22Rv1 (cell line): ENCODE measurements around the gene MED26.
"Not testable (repeated sequence)": the region's sequence is repeated elsewhere in the genome, so short reads cannot be mapped to it uniquely, and the experiment has no call there.

Experiments
- H3K27ac ChIP-seq: fragments of 450-650 bp; 2 replicates; pipeline ENCODE4 v1.5.1; 2017
- CTCF ChIP-seq: fragments of 450-650 bp; IDR thresholded peaks from 2 replicates; pipeline ENCODE4 v1.5.1; 2017; ENCODE audit warnings: mild to moderate bottlenecking
- ZFX ChIP-seq: fragments of 450-650 bp; IDR thresholded peaks from 2 replicates; pipeline ENCODE4 v1.6.1; 2017; ENCODE audit warnings: antibody characterized with exemption, borderline replicate concordance

The MED26 gene

GRCh38 chr19:16628183-16628983 lies at the start of gene MED26:
TSS of gene MED26 (minus strand) at chr19:16628204. CDS start at chr19:16627943, 261 bp downstream.
- TF ChIP-seq CTCF (0 out of 2 replicates have a peak, but pooled peaks have one; percentile 1), ZFX (no peak)
- peak within 1 kb of the TSS; percentile 96 for H3K27ac ChIP-seq

- TF ChIP-seq CTCF (no peak), ZFX (no peak)
- no peak overlapping the region for H3K27ac ChIP-seq
Measured at GRCh38 chr19:16677055-16677454, 49.1 kb upstream of the MED26 start.

- TF ChIP-seq ZFX (no peak), CTCF (no peak)
- H3K27ac ChIP-seq, result no peak overlapping the region
Measured at GRCh38 chr19:16676101-16676798, 48.2 kb upstream of the MED26 start.

DNA sequence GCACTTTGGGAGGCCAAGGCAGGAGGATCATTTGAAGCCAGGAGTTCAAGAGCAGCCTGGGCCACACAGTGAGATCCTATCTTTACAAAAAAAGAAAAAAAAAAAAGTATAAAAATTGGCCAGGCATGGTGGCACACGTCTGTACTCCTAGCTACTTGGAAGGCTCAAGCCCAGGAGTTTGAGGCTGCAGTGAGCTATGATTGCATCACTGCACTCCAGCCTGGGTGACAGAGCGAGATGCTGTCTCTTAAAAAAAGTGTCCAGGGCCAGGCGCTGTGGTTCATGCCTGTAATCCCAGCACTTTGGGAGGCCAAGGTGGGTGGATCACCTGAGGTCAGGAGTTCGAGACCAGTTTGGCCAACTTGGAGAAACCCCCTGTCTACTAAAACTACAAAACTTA lies 45.8 kb upstream of the MED26 start:
- H3K27ac ChIP-seq, result not testable (repeated sequence)

GRCh38 chr19:16673231-16673630 lies 45.2 kb upstream of the MED26 start:
- no peak overlapping the region for H3K27ac ChIP-seq
- TF ChIP-seq CTCF, result no peak

DNA sequence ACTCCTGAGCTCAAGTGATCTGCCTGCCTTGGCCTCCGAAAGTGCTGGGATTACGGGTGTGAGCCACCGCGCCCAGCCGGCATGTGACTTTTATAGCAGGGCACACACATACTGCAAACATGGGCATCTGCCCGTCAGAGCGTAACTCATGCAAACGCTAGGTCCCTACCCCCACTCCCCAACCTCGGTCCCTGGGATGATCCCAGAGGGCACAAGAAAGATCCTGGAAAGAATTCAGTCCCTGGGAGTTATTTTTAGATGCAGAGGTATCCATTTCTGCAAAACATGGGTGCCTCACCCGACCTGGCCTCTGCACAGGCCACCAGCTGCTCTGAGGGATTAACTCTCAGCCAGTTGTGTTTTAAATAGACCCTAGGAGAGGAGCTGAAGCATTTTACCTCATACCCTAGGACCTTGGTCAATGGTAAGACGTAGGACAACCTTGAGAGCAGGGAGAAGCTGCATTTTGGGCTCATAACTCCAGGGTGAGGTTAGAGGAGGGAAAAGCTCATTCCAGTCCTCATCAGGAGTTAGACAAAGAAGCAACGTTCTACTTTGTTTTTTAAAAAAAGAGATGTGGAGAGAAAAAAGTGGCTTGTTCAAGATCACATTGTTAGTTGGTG lies 43.8 kb upstream of the MED26 start:
- TF ChIP-seq ZFX, result no peak
- TF ChIP-seq CTCF, result no peak
- no peak overlapping the region for H3K27ac ChIP-seq

GRCh38 chr19:16670291-16670690 lies 42.3 kb upstream of the MED26 start:
- TF ChIP-seq ZFX (no peak), CTCF (no peak)
- H3K27ac ChIP-seq, result no peak overlapping the region

- not testable (repeated sequence) for H3K27ac ChIP-seq
Measured at GRCh38 chr19:16668702-16669101, 40.7 kb upstream of the MED26 start.
